MM.1S (cell line): Measurements from ENCODE around the gene GDI1.

Experiments
- DNase-seq: peaks from one replicate; pipeline ENCODE4 v3.0.0-alpha.2; 2015
- H2AFZ ChIP-seq: fragments of 300-600 bp; sonication (generic); 2 replicates; pipeline ENCODE4 v1.6.0; 2016; ENCODE audit warnings: antibody characterized with exemption, low read length
- H3F3A ChIP-seq: fragments of 300-600 bp; sonication (generic); 2 replicates; pipeline ENCODE4 v1.6.1; 2016; ENCODE audit warnings: mild to moderate bottlenecking, antibody characterized with exemption, low read length, moderate library complexity, mixed read lengths; ENCODE audit not compliant: insufficient read depth
- H3K27ac ChIP-seq: fragments of 300-600 bp; sonication (generic); 2 replicates; pipeline ENCODE4 v1.5.1; 2016; ENCODE audit warnings: mild to moderate bottlenecking, low read length
- H3K27me3 ChIP-seq: fragments of 300-600 bp; sonication (generic); replicated peaks from 2 replicates; pipeline ENCODE4 v1.6.0; 2016; ENCODE audit warnings: low read length; ENCODE audit not compliant: insufficient read depth
- H3K36me3 ChIP-seq: fragments of 300-600 bp; sonication (generic); replicated peaks from 2 replicates; pipeline ENCODE4 v1.6.1; 2016; ENCODE audit warnings: mild to moderate bottlenecking, low read length, mixed read lengths; ENCODE audit not compliant: insufficient read depth
- H3K4me1 ChIP-seq: fragments of 300-600 bp; sonication (generic); 2 replicates; pipeline ENCODE4 v1.6.1; 2016; ENCODE audit warnings: low read length, mixed read lengths
- H3K4me2 ChIP-seq: fragments of 300-600 bp; sonication (generic); 2 replicates; pipeline ENCODE4 v1.6.0; 2016; ENCODE audit warnings: low read depth, low read length
- H3K4me3 ChIP-seq: fragments of 300-600 bp; sonication (generic); 2 replicates; pipeline ENCODE4 v1.5.1; 2016; ENCODE audit warnings: low read length, mixed read lengths
- H3K79me2 ChIP-seq: fragments of 300-600 bp; sonication (generic); 2 replicates; pipeline ENCODE4 v1.6.1; 2016; ENCODE audit warnings: mixed run types, low read length, mixed read lengths
- H3K9ac ChIP-seq: fragments of 300-600 bp; sonication (generic); 2 replicates; pipeline ENCODE4 v1.6.1; 2016; ENCODE audit warnings: low read length, mixed read lengths
- H3K9me2 ChIP-seq: fragments of 300-600 bp; sonication (generic); replicated peaks from 2 replicates; pipeline ENCODE4 v1.6.1; 2016; ENCODE audit warnings: mild to moderate bottlenecking, low read length, mixed read lengths; ENCODE audit not compliant: insufficient read depth
- H3K9me3 ChIP-seq: fragments of 300-600 bp; sonication (generic); replicated peaks from 2 replicates; pipeline ENCODE4 v1.6.1; 2016; ENCODE audit warnings: mild to moderate bottlenecking, low read length, mixed read lengths; ENCODE audit not compliant: insufficient read depth
- H4K20me1 ChIP-seq: fragments of 300-600 bp; sonication (generic); 2 replicates; pipeline ENCODE4 v1.6.1; 2016; ENCODE audit warnings: mild to moderate bottlenecking, low read length, moderate library complexity, mixed read lengths; ENCODE audit not compliant: insufficient read depth
- EZH2 ChIP-seq: fragments of 300-600 bp; sonication (generic); optimal IDR thresholded peaks from 2 replicates; pipeline ENCODE3; 2017; ENCODE audit warnings: low read depth, mild to moderate bottlenecking, antibody characterized with exemption, low read length, mixed read lengths
- EZH2phosphoT487 ChIP-seq: fragments of 300-600 bp; sonication (generic); IDR thresholded peaks from 2 replicates; pipeline ENCODE4 v1.6.1; 2018; ENCODE audit warnings: antibody characterized with exemption, low read length
- TF ChIP-seq, protein P1 (sequence below): fragments of 300-600 bp; sonication (generic); IDR thresholded peaks from 2 replicates; pipeline ENCODE4 v1.5.1; 2016; ENCODE audit warnings: antibody characterized with exemption, low read length, mixed read lengths

GDI1 gene

DNA sequence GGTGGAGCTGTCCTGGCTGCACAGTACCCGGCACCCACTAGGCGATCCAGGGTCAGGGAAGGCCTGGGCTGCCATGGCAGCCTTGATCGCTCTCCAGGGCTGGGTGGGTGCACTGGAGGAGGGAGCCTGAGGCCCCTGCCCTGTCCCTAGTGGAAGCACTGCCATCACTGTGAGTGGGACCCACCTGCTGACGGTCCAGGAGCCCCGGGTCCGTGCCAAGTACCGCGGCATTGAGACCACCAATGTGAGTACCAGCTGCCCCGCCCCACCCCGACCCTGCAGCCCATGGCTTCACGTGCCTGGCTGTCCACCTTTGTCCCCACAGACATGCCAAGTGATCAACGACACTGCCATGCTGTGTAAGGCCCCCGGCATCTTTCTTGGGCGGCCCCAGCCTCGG is 30.0 kb downstream of the GDI1 start:
- Histone ChIP-seq H3K36me3 (no peaks in the 10 kb centered on the region), H3K27ac (no peak overlapping the region), H2AFZ (no peak overlapping the region), H3K27me3 (no peaks in the 10 kb centered on the region), H3K79me2 (no peaks in the 10 kb centered on the region), H3K9me2 (no peaks in the 10 kb centered on the region), H4K20me1 (no peaks in the 10 kb centered on the region), H3K4me1 (no peaks in the 10 kb centered on the region), H3K4me2 (no peak overlapping the region), H3K4me3 (no peak overlapping the region), H3K9me3 (no peaks in the 10 kb centered on the region), H3K9ac (no peak overlapping the region), H3F3A (no peaks in the 10 kb centered on the region)
- TF ChIP-seq, protein P1, sequence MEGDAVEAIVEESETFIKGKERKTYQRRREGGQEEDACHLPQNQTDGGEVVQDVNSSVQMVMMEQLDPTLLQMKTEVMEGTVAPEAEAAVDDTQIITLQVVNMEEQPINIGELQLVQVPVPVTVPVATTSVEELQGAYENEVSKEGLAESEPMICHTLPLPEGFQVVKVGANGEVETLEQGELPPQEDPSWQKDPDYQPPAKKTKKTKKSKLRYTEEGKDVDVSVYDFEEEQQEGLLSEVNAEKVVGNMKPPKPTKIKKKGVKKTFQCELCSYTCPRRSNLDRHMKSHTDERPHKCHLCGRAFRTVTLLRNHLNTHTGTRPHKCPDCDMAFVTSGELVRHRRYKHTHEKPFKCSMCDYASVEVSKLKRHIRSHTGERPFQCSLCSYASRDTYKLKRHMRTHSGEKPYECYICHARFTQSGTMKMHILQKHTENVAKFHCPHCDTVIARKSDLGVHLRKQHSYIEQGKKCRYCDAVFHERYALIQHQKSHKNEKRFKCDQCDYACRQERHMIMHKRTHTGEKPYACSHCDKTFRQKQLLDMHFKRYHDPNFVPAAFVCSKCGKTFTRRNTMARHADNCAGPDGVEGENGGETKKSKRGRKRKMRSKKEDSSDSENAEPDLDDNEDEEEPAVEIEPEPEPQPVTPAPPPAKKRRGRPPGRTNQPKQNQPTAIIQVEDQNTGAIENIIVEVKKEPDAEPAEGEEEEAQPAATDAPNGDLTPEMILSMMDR: no peak
- no peak for DNase-seq

DNA sequence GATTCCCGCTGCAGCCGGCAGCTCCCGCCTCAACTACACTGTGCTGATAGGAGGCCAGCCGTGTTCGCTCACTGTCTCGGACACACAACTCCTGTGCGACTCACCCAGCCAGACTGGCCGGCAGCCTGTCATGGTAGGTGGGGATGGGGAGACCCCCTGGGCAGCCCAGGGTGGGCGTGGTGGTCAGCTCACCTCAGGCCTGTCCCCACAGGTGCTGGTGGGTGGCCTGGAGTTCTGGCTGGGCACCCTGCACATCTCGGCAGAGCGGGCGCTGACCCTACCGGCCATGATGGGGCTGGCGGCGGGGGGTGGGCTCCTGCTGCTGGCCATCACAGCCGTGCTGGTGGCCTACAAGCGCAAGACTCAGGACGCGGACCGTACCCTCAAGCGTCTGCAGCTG is 30.6 kb downstream of the GDI1 start:
- Histone ChIP-seq H3K27me3 (no peaks in the 10 kb centered on the region), H3K27ac (no peak overlapping the region), H3K36me3 (no peaks in the 10 kb centered on the region), H3K79me2 (no peaks in the 10 kb centered on the region), H3F3A (no peaks in the 10 kb centered on the region), H2AFZ (no peak overlapping the region), H3K4me1 (no peaks in the 10 kb centered on the region), H3K4me2 (no peak overlapping the region), H3K9ac (no peak overlapping the region), H4K20me1 (no peaks in the 10 kb centered on the region), H3K9me3 (no peaks in the 10 kb centered on the region), H3K9me2 (no peaks in the 10 kb centered on the region), H3K4me3 (no peak overlapping the region)
- DNase-seq: no peak
- TF ChIP-seq EZH2: no peak
- TF ChIP-seq, protein P1: no peak
- TF ChIP-seq EZH2phosphoT487: no peak

DNA sequence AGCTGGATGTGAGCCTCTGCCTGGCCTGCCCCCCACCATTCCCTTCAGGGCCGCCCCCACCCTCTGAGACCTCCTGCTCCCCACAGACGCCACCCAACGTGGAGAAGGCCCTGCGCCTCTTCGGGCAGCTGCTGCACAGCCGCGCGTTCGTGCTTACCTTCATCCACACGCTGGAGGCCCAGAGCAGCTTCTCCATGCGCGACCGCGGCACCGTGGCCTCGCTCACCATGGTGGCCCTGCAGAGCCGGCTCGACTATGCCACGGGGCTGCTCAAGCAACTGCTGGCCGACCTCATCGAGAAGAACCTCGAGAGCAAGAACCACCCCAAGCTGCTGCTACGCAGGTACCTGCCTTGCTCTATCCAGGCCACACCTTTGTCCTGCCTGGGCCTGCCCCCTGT is 31.3 kb downstream of the GDI1 start:
- Histone ChIP-seq H4K20me1 (no peaks in the 10 kb centered on the region), H3K79me2 (no peaks in the 10 kb centered on the region), H3K9me3 (no peaks in the 10 kb centered on the region), H3K9me2 (no peaks in the 10 kb centered on the region), H3K9ac (no peak overlapping the region), H3K4me1 (no peaks in the 10 kb centered on the region), H3K4me3 (no peak overlapping the region), H3F3A (no peaks in the 10 kb centered on the region), H3K36me3 (no peaks in the 10 kb centered on the region), H3K4me2 (no peak overlapping the region), H2AFZ (no peak overlapping the region), H3K27ac (no peak overlapping the region), H3K27me3 (no peaks in the 10 kb centered on the region)
- TF ChIP-seq EZH2phosphoT487 (no peak), EZH2 (no peak)
- TF ChIP-seq, protein P1: no peak
- DNase-seq: no peak

DNA sequence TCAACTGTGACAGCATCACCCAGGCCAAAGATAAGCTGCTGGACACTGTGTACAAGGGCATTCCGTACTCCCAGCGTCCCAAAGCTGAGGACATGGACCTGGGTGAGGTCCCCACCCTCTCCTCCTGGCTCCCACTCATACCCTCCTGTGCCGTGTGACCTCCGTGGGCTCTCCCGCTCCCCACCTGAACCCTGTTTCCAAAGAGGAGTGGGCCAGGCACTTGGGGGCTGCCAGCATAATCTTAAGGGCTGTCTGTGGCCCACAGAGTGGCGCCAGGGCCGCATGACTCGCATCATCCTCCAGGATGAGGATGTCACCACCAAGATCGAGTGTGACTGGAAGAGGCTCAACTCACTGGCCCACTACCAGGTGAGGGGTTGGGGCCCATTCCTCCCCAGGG is 32.2 kb downstream of the GDI1 start:
- Histone ChIP-seq H3K4me3 (no peak overlapping the region), H3K27ac (no peak overlapping the region), H3K9me3 (no peaks in the 10 kb centered on the region), H3K27me3 (no peaks in the 10 kb centered on the region), H3K4me1 (no peaks in the 10 kb centered on the region), H4K20me1 (no peaks in the 10 kb centered on the region), H3K36me3 (no peaks in the 10 kb centered on the region), H2AFZ (no peak overlapping the region), H3K9ac (no peak overlapping the region), H3K79me2 (no peaks in the 10 kb centered on the region), H3K4me2 (no peak overlapping the region), H3K9me2 (no peaks in the 10 kb centered on the region), H3F3A (no peaks in the 10 kb centered on the region)
- DNase-seq: no peak
- TF ChIP-seq EZH2phosphoT487: no peak
- TF ChIP-seq, protein P1: no peak
